GM12801 (cell line): ENCODE results near the gene CDX4.

Source experiments
- CTCF ChIP-seq: IDR thresholded peaks from one replicate; pipeline ENCODE4 v1.5.1; 2011; ENCODE audit warnings: control low read depth; ENCODE audit not compliant: insufficient read length; ENCODE audit errors: extremely low read depth

Gene CDX4, protein sequence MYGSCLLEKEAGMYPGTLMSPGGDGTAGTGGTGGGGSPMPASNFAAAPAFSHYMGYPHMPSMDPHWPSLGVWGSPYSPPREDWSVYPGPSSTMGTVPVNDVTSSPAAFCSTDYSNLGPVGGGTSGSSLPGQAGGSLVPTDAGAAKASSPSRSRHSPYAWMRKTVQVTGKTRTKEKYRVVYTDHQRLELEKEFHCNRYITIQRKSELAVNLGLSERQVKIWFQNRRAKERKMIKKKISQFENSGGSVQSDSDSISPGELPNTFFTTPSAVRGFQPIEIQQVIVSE

DNA sequence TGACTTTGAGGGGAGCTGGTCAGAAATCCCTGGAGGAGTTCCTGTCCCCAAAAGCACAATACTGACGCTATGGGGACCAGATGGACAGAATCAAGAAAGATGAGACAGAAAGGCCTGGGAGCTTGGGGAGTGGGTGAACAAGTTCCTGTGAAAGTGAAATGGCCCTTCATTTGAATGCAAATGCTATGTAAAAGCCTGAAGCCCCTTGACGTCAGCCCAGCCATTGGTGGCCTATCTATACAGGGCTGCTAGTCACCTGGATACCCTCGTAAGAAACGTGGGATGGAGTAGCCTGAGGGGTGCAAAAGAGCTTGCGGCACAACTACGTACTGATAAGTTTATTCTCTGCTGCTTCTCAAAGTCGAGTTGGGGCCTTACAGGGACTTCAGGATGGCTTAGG, at the start of gene CDX4:
Gene CDX4 (plus strand): TSS at position 223 of the 400 bp plus-strand sequence. CDS start 201 bp downstream, outside the sequence.
- TF ChIP-seq CTCF, result no peak

DNA sequence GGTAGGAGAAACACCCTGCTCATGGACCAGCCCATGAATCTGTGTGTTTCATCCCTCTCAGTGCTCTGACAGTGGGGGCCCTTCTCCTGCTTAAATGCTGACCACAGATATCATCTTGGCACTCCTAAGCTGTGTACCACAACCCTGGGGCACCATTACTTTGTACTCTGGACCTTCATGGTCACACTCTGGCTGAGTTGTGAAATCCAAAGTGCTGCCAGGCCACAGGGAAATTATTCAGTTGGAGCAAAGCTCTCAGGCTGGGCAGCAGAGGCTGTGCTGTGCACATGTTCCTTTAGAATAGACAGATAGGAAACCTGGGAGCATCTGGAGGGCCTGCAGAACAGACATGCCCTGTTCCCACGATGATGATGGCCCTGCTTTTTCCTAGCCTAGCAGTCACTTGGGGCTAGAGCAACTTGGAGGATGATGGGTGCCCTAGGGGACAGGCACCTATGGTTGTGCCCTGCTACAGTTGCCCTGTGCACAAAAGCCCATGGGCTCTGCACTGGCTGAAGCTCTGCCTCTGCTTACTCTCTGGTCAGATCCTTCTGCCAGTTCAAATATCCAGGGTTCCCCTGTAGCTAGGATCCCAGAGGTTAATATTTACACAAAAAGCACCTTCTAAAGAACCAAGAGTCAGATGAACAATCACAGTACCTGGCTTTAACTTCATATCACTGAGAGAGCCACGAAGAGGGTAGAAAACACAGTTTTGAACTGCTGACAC, 48.5 kb upstream of the CDX4 start:
- TF ChIP-seq CTCF, result no peak

DNA sequence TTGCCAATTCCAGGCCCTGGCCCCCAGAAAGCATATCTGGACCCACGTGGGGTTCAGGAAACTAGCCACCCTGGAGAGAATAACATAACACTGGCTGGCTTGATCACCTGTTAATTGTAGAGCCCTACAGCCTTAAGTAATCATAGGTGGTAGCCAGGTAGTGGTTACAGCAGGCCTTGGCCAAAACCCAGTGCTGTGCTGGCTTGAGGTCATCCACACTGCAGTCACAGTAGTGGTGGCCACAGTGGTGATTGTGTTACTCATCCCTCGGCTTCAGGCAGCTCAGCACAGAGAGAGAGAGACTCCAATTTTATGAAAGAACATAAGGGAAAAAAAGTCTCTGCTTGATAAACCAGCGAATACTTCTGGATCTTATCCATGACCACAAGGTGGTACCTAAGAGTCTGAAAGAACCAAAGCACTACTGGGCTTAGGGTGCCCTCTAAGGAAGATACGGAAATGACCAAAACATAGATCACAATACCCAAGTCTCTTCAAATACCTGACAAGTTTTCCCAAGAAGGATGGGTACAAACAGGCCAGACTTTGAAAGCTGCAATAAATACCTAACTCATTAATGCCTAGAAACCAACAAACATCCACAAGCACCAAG, 46.6 kb upstream of the CDX4 start:
- no peak for TF ChIP-seq CTCF

DNA sequence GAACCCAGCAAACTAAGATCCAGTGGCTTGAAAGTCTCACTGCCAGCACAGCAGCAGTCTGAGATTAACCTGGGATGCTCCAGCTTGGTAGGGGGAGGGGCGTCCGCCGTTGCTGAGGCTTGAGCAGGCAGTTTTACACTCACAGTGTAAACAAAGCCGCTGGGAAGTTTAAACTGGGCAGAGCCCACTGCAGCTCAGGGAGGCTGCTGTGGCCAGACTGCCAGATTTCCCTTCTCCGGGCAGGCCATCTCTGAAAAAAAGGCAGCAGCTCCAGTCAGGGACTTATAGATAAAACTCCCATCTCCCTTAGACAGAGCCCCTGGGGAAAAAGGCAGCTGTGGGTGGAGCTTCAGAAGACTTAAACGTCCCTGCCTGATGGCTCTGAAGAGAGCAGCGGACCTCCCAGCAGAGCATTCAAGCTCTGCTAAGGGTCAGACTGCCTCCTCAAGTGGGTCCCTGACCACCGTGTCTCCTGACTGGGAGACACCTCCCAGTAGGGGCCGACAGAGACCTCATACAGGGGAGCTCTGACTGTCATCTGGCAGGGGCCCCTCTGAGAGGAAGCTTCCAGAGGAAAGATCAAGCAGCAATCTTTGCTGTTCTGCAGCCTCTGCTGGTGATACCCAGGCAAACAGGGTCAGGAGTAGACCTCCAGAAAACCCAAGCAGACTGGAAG, 45.1 kb upstream of the CDX4 start:
- TF ChIP-seq CTCF, result no peak

DNA sequence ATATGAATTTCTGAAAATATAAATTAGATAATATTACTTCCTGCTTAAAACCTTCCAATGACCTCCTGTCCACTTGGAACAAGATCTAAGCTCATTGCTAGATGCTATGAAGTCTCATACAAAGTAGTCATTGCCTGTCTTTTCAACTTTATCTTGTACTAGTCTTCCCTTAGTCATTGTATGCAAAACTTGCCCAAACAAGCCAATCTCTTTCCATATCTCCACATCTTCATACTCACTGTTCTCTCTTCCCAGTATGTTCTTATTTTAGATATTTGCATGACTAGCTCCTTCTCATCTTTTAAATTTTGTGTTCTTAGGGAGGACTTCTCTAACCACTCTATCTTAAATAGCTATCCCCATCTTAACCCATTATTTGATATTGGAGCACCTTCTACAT, 33.9 kb upstream of the CDX4 start:
- no peak for TF ChIP-seq CTCF

DNA sequence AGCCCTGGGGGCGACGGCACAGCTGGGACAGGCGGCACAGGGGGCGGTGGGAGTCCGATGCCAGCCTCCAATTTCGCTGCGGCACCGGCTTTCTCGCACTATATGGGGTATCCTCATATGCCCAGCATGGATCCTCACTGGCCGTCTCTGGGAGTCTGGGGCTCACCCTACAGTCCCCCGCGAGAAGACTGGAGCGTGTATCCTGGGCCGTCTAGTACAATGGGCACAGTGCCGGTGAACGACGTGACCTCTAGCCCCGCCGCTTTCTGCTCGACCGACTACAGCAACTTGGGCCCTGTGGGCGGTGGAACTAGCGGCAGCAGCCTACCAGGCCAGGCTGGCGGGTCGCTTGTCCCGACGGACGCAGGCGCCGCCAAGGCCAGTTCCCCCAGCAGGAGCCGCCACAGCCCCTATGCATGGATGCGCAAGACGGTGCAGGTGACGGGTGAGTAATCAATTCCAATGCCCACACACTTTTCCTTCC, 500 bp downstream of the CDX4 start:
- no peak for TF ChIP-seq CTCF

GRCh38 chrX:73448379-73448778, 1.5 kb downstream of the CDX4 start:
- no peak for TF ChIP-seq CTCF
